Endodermal cell (in vitro differentiated cells): ENCODE results near the gene OTOS. TPM values are rescaled to one million over a fixed set of nuclear protein-coding genes. Genes with fewer than 3 reads are reported as not detected.

Experiments
- DNase-seq: peaks from one replicate; pipeline ENCODE4 v3.0.0-alpha.2; 2017
- H3K27ac ChIP-seq: 2 replicates; pipeline ENCODE4 v1.5.1; 2013; ENCODE audit warnings: mild to moderate bottlenecking, low read depth, low read length, moderate library complexity
- H3K27me3 ChIP-seq: 2 replicates; pipeline ENCODE4 v1.6.1; 2013; ENCODE audit warnings: mild to moderate bottlenecking, low read length, moderate library complexity; ENCODE audit not compliant: insufficient read depth, control insufficient read depth, poor library complexity, severe bottlenecking
- H3K36me3 ChIP-seq: 2 replicates; pipeline ENCODE4 v1.7.0; 2013; ENCODE audit warnings: mild to moderate bottlenecking, low read length, moderate library complexity; ENCODE audit not compliant: control insufficient read depth, insufficient read depth
- H3K4me1 ChIP-seq: one replicate; pipeline ENCODE4 v1.7.0; 2013; ENCODE audit warnings: low read length; ENCODE audit not compliant: control insufficient read depth, insufficient read depth
- H3K4me3 ChIP-seq: 2 replicates; pipeline ENCODE4 v1.5.1; 2013; ENCODE audit warnings: mild to moderate bottlenecking, low read length, moderate library complexity
- H3K9ac ChIP-seq: 2 replicates; pipeline ENCODE4 v1.6.1; 2013; ENCODE audit warnings: mild to moderate bottlenecking, low read length, moderate library complexity; ENCODE audit not compliant: poor library complexity, severe bottlenecking; ENCODE audit errors: extremely low read depth
- H3K9me3 ChIP-seq: 2 replicates; pipeline ENCODE4 v1.6.1; 2013; ENCODE audit warnings: mild to moderate bottlenecking, low read length, moderate library complexity; ENCODE audit not compliant: control insufficient read depth
- H3K27ac Mint-ChIP-seq: 2 replicates; pipeline ENCODE4 v1.8.0; 2020; ENCODE audit warnings: mixed read lengths
- H3K27me3 Mint-ChIP-seq: 2 replicates; pipeline ENCODE4 v1.8.0; 2021; ENCODE audit warnings: mild to moderate bottlenecking, mixed read lengths; ENCODE audit not compliant: insufficient read depth
- H3K36me3 Mint-ChIP-seq: 2 replicates; pipeline ENCODE4 v1.8.0; 2020; ENCODE audit warnings: low read depth, mixed read lengths
- H3K4me1 Mint-ChIP-seq: 2 replicates; pipeline ENCODE4 v1.8.0; 2020; ENCODE audit warnings: mixed read lengths
- H3K4me3 Mint-ChIP-seq: 2 replicates; pipeline ENCODE4 v1.8.0; 2020; ENCODE audit warnings: mild to moderate bottlenecking, moderate library complexity, mixed read lengths
- H3K9me3 Mint-ChIP-seq: 2 replicates; pipeline ENCODE4 v1.8.0; 2020; ENCODE audit warnings: mild to moderate bottlenecking, mixed read lengths
- CTCF ChIP-seq: fragments of 200-600 bp; sonication (generic); conservative IDR thresholded peaks from 2 replicates; pipeline ENCODE4 v1.5.0; 2021; ENCODE audit warnings: antibody characterized with exemption, mild to moderate bottlenecking
- WGBS, 2 experiments: methylation state at CpG; one replicate each; pipeline versions ENCODE4 v1.1.5 to v1.1.7; 2013; ENCODE audit warnings: missing lambda C conversion rate in 2 of 2, mixed read lengths in 1 of 2; ENCODE audit not compliant: insufficient coverage in 1 of 2, insufficient read length in 1 of 2; 5-methylcytosine and 5-hydroxymethylcytosine counted together
- total RNA-seq, 2 donors: library from RNA; stranded (reverse); fragmentation: NEBNext Ultra II Directional in 1 of 2; extraction: Animal tissue kit (Norgen Biotek cat#: 25700) in 1 of 2; gene quantifications; 2 replicates in 1 of 2; 3 replicates in 1 of 2; pipeline ENCODE4 v1.2.1, GENCODE V29; 2021

The OTOS gene
- total RNA-seq, 2 donors from 2014 or later, result not detected

- H3K4me3 Mint-ChIP-seq, result no peak overlapping the region
- no peaks in the 10 kb centered on the region for H3K36me3 ChIP-seq
- no peaks in the 10 kb centered on the region for H3K36me3 Mint-ChIP-seq
- no peaks in the 10 kb centered on the region for H3K27me3 ChIP-seq
- H3K4me1 ChIP-seq, result no peaks in the 10 kb centered on the region
- H3K9me3 ChIP-seq, result no peaks in the 10 kb centered on the region
- no peak overlapping the region for H3K9ac ChIP-seq
- H3K27ac Mint-ChIP-seq, result no peak overlapping the region
- no peaks in the 10 kb centered on the region for H3K9me3 Mint-ChIP-seq
- WGBS, 2 experiments, result 84 to 91% methylated on average over 6 of the region's 6 CpGs
- no peak overlapping the region for H3K4me3 ChIP-seq
- no peaks in the 10 kb centered on the region for H3K4me1 Mint-ChIP-seq
- no peak overlapping the region for H3K27ac ChIP-seq
- no peak for DNase-seq
- peaks cover 10% of the 10 kb centered on the region for H3K27me3 Mint-ChIP-seq
- TF ChIP-seq CTCF, result no peak
Measured at GRCh38 chr2:240107477-240107796, 33.0 kb downstream of the OTOS start.

- H3K36me3 ChIP-seq, result no peaks in the 10 kb centered on the region
- H3K9ac ChIP-seq, result no peak overlapping the region
- H3K27me3 ChIP-seq, result no peaks in the 10 kb centered on the region
- Mint-ChIP-seq H3K9me3 (no peaks in the 10 kb centered on the region), H3K4me3 (no peak overlapping the region), H3K4me1 (no peaks in the 10 kb centered on the region), H3K27me3 (peaks cover 10% of the 10 kb centered on the region), H3K27ac (no peak overlapping the region), H3K36me3 (no peaks in the 10 kb centered on the region)
- H3K27ac ChIP-seq, result no peak overlapping the region
- 90% methylated on average over 17 of the region's 17 CpGs; no CpG with 5 or more reads in 1 of the 2 experiments for WGBS, 2 experiments
- TF ChIP-seq CTCF, result no peak
- H3K9me3 ChIP-seq, result no peaks in the 10 kb centered on the region
- H3K4me3 ChIP-seq, result no peak overlapping the region
- DNase-seq, result no peak
- no peaks in the 10 kb centered on the region for H3K4me1 ChIP-seq
Measured at GRCh38 chr2:240106765-240107476, 33.5 kb downstream of the OTOS start.

- no peaks in the 10 kb centered on the region for H3K36me3 Mint-ChIP-seq
- H3K4me1 ChIP-seq, result no peaks in the 10 kb centered on the region
- H3K27ac Mint-ChIP-seq, result no peak overlapping the region
- no peak overlapping the region for H3K9ac ChIP-seq
- no peak overlapping the region for H3K4me3 ChIP-seq
- H3K27ac ChIP-seq, result no peak overlapping the region
- peaks cover 3% of the 10 kb centered on the region for H3K9me3 ChIP-seq
- H3K4me1 Mint-ChIP-seq, result no peaks in the 10 kb centered on the region
- no peaks in the 10 kb centered on the region for H3K36me3 ChIP-seq
- no peak overlapping the region for H3K4me3 Mint-ChIP-seq
- peaks cover 3% of the 10 kb centered on the region for H3K9me3 Mint-ChIP-seq
- WGBS, 2 experiments, result 86 to 87% methylated on average over 1 to 11 of the region's 11 CpGs
- no peak for DNase-seq
- H3K27me3 Mint-ChIP-seq, result peaks cover 12% of the 10 kb centered on the region
- H3K27me3 ChIP-seq, result no peaks in the 10 kb centered on the region
- TF ChIP-seq CTCF, result no peak
Measured at GRCh38 chr2:240105982-240106381, 34.5 kb downstream of the OTOS start.
